ENCODE measurements around the gene PLCXD1. TPM values are rescaled to one million over a fixed set of nuclear protein-coding genes. Genes with fewer than 3 reads are reported as not detected.
A peak's percentile ranks its signal among the peaks of the same experiment; 100 is the strongest.
"Not testable (repeated sequence)": the region's sequence is repeated elsewhere in the genome, so short reads cannot be mapped to it uniquely, and the experiment has no call there.

PLCXD1 gene
- total RNA-seq, 1 donor, result 8.2 TPM

GRCh38 chrX:329291-329910, 48.2 kb downstream of the PLCXD1 start:
- H3K4me3 ChIP-seq (ENCODE audit: low read depth, low read length), result no peak overlapping the region
- no peak for DNase-seq (ENCODE audit: low read depth)
- TF ChIP-seq CTCF (IDR thresholded peaks at IDR 0.05; ENCODE audit: insufficient read depth, low read depth, low read length), result no peak

- H3K4me3 ChIP-seq (ENCODE audit: low read depth, low read length), result not testable (repeated sequence)
Observed at GRCh38 chrX:330141-330725, 49.1 kb downstream of the PLCXD1 start.

GRCh38 chrX:330726-331150, 49.6 kb downstream of the PLCXD1 start:
- no peak for TF ChIP-seq CTCF (IDR thresholded peaks at IDR 0.05; ENCODE audit: insufficient read depth, low read depth, low read length)
- DNase-seq (ENCODE audit: low read depth), result no peak
- H3K4me3 ChIP-seq (ENCODE audit: low read depth, low read length), result no peak overlapping the region

More at GRCh38 chrX:330141-330725, 49.1 kb downstream of the PLCXD1 start:
- not testable (repeated sequence) for DNase-seq (ENCODE audit: low read depth)

- TF ChIP-seq CTCF (IDR thresholded peaks at IDR 0.05; ENCODE audit: insufficient read depth, low read depth, low read length), result no peak
- peak; percentile 23 for DNase-seq (ENCODE audit: low read depth)
- no peak overlapping the region for H3K4me3 ChIP-seq (ENCODE audit: low read depth, low read length)
Observed at GRCh38 chrX:331151-331824, 50.1 kb downstream of the PLCXD1 start.

DNA sequence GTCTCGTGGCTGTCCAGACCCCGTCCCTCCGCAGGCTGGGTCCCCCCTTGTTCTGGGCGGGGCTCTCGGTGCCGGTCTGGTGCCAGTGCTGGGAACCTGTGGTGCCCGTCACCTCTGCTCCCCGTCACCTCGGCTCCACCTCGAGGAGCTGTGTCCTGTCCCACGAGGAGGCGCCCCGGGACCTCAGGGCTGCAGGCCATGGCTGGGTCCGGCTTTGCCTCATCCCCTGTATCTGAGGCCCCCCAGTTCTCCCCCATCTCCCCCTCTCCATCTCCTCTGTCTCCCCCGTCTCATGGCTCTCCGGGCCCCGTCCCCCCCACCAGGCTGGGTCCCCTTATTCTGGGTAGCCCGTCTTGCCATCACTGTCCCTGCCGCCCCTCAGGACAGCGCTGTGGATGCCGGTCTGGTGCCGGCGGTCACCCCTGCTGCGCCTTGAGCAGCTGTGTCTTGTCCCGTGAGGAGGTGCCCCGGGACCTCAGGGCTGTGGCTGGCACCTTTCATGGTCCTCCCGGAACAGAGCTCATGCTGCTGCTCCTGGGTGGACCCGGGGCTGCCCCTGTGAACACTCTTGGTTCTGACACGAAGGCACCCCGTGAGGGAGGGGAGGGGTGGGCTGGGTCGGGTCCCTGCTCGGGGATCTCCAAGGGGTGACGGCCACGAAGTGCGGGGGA, 50.8 kb downstream of the PLCXD1 start:
- DNase-seq (ENCODE audit: low read depth), result no peak
- no peak for TF ChIP-seq CTCF (IDR thresholded peaks at IDR 0.05; ENCODE audit: insufficient read depth, low read depth, low read length)
- no peak overlapping the region for H3K4me3 ChIP-seq (ENCODE audit: low read depth, low read length)

DNA sequence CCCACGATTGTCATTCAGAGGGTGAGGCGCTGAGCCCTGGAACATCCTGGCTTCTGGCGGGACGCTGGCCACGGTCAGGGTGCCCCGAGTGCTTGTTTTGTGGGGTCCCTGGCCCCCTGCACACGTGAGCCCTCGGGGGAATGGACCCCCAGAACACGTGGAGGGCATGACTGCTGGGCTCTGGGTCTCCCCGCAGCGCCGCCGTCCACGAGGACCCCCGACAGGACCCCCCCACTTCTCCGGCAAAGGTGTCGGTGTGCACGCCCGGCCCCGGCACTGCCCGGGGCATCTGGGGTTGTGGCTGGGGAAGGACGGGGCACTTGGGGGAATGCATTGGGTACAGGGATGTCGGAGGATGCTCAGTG, 51.3 kb downstream of the PLCXD1 start:
- no peak for DNase-seq (ENCODE audit: low read depth)
- H3K4me3 ChIP-seq (ENCODE audit: low read depth, low read length), result no peak overlapping the region
- no peak for TF ChIP-seq CTCF (IDR thresholded peaks at IDR 0.05; ENCODE audit: insufficient read depth, low read depth, low read length)

All from fibroblast of villous mesenchyme (primary cell).